Stimulated activated CD4-positive, alpha-beta T cell treated with anti-CD3 and anti-CD28 coated beads, Interleukin-15, amount 100 ng/mL, for 48 hours (primary cell): ENCODE results near the gene ADARB2.

Experiments
- DNase-seq, 2 donors: peaks; one replicate each; pipeline ENCODE4 v3.0.0-alpha.2; 2020; ENCODE audit warnings: low read depth in 2 of 2

ADARB2 gene

DNA sequence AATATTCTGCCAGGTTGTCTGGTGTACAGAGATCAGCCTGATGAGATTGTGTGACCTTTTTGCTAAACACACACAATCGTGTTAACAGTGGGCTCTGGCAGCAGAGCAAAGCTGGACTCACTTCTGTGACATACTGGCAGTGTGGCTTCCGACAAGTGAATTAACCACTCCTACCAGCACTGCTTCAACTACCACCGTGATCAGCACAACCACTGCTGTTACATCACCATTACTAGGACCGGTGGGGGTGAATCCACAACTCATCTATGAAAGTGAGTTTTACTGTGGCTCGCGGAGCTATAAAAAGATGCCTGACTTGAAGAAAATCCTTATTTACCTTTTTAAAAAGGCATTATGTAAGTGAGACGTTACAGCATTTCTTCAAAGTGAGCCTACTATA, 545.6 kb downstream of the ADARB2 start:
- no peak for DNase-seq

GRCh38 chr10:1190791-1191490, 546.4 kb downstream of the ADARB2 start:
- no peak for DNase-seq

DNA sequence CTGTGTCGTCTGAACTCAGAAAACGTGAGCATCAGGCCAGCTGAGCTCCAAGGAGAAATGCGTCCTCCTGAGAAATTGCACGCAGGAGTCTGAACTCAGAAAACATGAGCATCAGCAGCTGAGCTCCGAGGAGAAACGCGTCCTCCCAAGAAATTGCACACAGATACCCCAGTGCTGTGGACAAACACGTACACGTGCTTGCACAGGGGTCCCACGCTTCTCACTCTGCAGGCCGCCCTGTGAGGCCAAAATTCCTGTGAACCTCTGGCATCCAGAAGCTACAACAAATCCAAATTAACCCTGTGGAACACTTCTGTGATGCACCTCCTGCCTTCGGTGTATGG, 547.3 kb downstream of the ADARB2 start:
- no peak for DNase-seq

- no peak for DNase-seq
Measured at GRCh38 chr10:1189166-1190051, 547.9 kb downstream of the ADARB2 start.

DNA sequence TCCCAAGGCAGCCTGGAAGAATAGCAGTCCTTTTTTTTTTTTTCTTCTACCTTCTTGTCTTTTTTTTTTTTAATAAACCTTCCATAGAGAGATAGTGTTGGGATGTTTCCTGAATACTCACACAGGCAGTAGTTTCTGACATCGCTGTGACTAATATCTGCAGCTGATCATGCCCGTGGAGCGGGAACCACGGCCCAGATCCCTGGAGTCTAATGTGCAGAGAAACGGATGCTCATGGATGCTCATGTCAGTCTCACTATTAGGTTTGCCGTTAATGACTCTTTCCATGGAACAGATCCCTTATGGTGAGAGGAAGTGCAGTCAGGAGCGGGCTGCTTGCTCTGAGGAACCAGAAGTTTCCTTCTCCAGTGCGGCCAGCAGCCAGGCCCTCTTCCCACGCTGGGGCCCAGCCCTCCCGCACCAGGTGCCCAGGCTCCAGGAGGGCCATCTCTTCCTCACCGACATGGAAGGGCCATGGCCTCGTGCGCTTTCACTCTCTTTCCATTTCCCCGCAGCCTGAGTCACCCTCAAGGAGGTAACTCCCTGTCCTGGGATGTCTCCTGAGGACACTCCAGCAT, 548.7 kb downstream of the ADARB2 start:
- no peak for DNase-seq

DNA sequence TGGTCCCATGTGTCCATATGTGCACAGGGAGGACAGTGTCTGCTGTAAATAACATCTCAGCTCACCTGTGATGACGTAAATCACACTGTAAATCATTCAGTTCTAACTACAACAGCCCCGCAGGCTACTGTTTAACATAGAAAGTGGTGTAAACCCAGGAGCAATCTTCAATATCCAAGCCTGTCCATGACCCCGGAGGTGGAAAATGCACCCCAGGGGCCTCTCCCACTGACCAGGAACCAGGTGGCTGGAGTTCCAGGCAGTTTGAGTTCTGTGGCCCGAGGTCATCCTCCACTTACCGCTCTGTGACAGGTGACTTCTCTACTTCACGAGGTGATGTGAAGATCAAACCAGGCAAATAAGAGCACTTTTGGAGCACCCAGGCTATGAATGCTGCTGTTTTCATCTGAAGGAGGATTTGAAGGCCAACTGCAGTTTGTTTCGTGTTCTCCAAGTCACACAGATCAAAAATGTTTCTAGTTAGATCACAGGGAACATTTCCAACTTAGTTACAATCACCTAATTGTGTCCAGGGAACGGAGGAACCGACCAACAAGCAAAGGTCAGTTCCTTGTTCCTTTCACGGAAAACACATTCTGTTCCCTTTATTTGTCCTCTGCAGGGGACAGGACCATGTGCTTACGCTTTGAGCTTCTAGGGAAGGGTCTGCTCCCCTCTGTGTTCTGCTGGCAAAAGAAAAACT, 549.3 kb downstream of the ADARB2 start:
- DNase-seq = no peak

DNA sequence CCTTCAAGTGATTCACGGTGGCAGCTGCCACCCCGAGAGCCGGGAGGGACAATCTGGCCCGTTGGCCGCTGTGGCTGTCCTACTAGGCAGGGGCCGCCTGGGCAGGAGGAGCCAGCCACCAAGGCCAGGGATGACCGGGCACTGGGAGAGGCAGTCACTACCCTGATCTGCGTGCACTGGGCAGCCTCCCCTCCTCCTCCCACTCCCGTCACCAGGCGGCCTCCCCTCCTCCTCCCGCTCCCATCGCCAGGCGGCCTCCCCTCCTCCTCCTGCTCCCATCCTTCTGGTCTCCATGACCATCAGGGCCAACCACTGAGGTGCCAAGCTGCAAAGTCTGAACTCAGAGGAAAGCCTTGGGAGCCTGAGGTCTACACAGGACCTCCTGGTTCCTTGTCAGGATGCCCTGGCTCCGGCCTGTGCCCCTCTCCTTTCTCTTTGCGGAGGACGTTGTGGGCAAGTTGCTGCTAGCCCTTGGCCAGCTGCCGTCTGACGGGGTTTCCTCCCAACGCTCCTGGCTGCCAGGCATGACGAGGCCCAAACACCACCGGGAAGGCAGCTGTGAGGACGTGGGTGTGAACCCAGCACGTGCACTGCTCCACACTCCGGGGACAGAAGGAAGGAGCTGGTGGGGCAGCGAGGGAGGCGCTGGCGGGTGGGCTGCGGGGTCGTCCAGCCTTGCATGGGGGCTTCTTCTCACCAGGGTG, 550.0 kb downstream of the ADARB2 start:
- no peak for DNase-seq

- no peak for DNase-seq
Measured at GRCh38 chr10:1186683-1186990, 550.7 kb downstream of the ADARB2 start.

DNA sequence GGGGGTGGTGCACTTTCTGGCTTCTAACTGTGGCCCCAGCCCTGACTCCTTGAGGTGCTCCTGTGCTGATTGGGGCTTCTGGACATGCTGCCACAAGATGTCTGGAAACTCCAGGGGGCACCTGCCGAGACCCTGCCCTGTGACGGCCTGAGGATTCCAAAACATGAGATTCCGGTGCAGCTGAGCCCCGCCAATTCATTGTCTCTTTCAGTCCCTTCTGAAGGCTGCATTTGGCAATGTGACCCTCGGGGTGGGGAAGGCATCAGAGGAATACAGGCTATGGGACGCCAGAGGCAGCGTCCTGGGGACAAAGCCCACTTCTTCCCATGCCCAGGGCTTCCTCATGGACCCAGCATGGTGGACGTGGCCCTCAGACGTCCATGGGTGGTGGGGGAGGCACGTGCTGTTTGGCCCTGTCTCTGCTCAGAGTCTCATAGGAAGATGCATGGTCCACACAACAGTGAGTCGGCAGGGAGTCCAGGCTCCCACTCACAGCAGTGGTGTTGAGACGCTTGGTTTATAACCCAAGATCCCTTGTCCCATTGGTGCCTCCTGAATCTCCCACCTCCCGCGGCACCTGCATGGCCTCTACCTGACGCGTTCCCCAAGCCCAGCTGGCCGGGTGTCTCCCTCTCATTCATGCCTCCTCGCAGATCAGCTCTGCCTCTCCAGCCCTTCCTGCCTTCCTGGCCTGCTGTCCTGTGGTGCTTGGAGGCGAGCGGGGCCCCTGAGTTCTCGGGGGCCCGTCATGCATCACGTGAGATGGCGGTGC, 551.2 kb downstream of the ADARB2 start:
- DNase-seq = no peak

- DNase-seq = no peak
Measured at GRCh38 chr10:1184541-1185430, 552.5 kb downstream of the ADARB2 start.

DNA sequence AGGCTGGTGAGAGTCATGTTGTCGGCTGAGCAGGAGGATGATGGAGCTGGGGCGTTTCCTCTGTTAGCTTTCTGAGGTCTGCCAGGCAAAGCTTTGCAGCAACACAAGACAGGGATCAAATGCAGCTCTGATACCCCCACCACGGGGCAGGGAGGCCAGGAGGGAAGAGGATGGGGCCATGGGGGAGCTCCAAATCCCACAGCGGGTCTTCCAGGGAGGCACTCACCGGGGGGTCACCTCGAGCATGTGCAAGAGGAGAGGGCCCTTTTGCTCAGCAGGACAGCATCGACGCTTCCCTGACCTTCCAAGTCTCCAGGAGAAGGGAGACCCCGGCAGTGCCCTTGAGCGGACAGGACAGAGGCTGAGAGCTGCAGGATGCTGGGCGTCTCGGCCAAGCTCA, 553.6 kb downstream of the ADARB2 start:
- no peak for DNase-seq

GRCh38 chr10:1183033-1183396, 554.3 kb downstream of the ADARB2 start:
- DNase-seq = no peak

- no peak for DNase-seq
Measured at GRCh38 chr10:1182280-1183032, 554.9 kb downstream of the ADARB2 start.

- DNase-seq = no peak
Measured at GRCh38 chr10:1180836-1181235, 556.5 kb downstream of the ADARB2 start.

DNA sequence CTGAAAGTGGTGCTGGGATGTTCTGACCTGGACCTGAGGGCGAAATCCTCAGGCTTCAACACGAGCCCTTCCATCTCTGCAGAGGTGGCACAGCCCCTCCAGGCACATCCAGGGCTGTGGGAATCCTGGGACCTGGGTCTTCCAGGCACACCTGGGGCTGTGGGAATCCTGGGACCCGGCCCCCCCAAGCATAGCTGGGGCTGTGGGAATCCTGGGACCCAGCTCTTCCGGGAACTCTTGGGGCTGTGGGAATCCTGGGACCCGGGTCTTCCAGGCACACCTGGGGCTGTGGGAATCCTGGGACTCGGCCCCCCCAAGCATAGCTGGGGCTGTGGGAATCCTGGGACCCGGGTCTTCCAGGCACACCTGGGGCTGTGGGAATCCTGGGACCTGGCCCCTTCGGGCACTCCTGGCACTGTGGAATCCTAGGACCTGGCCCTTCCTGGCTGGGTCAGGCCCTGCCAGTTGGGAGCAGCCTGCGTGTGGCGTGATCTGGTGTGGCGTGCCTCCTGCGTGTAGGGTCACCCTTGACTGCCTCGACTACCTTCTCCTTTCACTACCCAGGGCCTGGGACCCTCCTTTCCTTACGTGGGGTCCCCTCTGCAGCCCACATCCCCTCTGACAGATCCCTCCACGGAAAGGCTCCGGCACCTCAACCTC, 557.1 kb downstream of the ADARB2 start:
- no peak for DNase-seq

DNA sequence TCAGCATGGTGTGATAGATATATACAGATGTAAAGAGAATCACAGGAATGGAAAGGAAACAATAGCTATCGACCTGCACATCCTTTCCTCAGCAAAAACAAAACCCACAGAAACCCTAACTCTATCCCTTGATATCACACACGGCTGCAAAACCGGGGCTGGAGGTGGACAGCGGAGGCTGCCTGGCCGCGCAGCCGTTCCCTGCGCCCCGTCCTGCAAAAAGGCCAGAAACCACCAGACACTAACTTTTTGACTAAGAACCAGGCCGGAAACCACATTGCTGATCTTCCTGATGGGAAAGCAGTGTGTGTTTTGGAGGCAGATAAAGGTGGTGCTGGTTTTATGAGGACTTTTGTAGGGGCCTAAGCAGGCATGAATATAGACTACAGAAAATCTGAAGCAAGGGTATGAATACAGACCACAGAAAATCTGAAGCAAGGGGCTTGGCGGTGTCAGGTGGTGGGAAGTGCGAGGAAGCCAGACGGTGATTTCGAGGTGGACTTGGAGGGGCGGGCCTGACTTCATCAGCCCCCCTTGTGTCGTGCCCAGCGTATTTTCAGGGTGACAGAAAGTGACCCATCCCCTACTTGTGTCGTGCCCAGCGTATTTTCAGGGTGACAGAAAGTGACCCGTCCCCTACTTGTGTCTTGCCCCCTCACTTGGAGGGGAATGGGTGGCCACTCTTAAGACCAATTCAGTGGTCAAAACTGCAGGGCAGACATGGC, 557.8 kb downstream of the ADARB2 start:
- DNase-seq = no peak

- DNase-seq = no peak
Measured at GRCh38 chr10:1178506-1178905, 558.8 kb downstream of the ADARB2 start.

GRCh38 chr10:1177936-1178335, 559.4 kb downstream of the ADARB2 start:
- no peak for DNase-seq
